ENCODE data around the gene NSG1.

DNA sequence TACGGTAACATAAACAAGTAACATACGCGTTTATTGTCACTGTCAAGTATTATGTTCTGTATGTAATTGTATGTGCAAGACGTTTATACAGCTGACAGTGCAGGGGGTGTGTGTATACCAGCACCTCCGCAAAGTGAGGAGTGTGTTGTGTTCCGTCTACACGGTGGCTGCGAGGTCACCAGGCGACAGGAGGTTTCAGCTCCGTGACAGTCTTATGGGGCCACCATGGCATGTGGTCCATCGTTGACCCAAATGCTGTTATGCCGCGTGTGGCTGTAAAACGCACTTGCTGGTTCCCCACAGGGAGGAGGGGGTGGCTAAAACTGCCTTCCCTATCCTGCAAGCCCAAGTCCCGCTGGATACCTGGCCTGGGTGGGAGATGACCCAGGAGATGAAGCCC is 25.0 kb downstream of the NSG1 start:
- TF ChIP-seq CTCF (IDR thresholded peaks at IDR 0.05), result no peak
- no peak for TF ChIP-seq POLR2A (IDR thresholded peaks at IDR 0.05)
- no peak for TF ChIP-seq POLR2AphosphoS5 (IDR thresholded peaks at IDR 0.05)
- no peak for TF ChIP-seq EP300 (IDR thresholded peaks at IDR 0.05; ENCODE audit: low read depth)

Measured in transverse colon (tissue), 4 donors.